Right atrium auricular region (tissue), 2 donors: Measurements from ENCODE around the gene SCAPER. TPM values are rescaled to one million over a fixed set of nuclear protein-coding genes. Genes with fewer than 3 reads are reported as not detected.

Experiments used
- DNase-seq: peaks from one replicate; pipeline ENCODE4 v3.0.0-alpha.2; 2019; ENCODE audit warnings: low spot score
- H3K27ac ChIP-seq, 2 donors: fragments of 200-600 bp; sonication (generic); 1 replicate in 1 of 2; 2 replicates in 1 of 2; pipeline ENCODE4 v1.5.1; 2016 to 2019
- H3K27me3 ChIP-seq, 2 donors: fragments of 200-600 bp; sonication (generic); one replicate each; pipeline versions ENCODE4 v1.5.1 to v1.6.0; 2017 to 2019
- H3K36me3 ChIP-seq: fragments of 200-600 bp; sonication (generic); one replicate; pipeline ENCODE4 v1.5.1; 2016
- H3K4me1 ChIP-seq, 2 donors: fragments of 200-600 bp; sonication (generic); one replicate each; pipeline versions ENCODE4 v1.5.1 to v1.6.0; 2017 to 2019
- H3K4me3 ChIP-seq, 2 donors: fragments of 200-600 bp; sonication (generic); 1 replicate in 1 of 2; 2 replicates in 1 of 2; pipeline ENCODE4 v1.5.1; 2017 to 2019; ENCODE audit warnings: mild to moderate bottlenecking in 1 of 2, moderate library complexity in 1 of 2
- H3K9me3 ChIP-seq, 2 donors: fragments of 200-600 bp; sonication (generic); one replicate each; pipeline ENCODE4 v1.5.1; 2019
- total RNA-seq, 2 donors: library from RNA; depleted of rRNA; stranded (reverse); fragments of >200 nt; gene quantifications; one replicate each; pipeline ENCODE4 v1.1.0, GENCODE V29; 2016
- TF ChIP-seq, protein P1 (sequence below), 2 donors: fragments of 200-600 bp; sonication (generic); IDR thresholded peaks; one replicate each; pipeline ENCODE4 v1.5.1; 2019; ENCODE audit warnings: antibody characterized with exemption in 2 of 2

Gene SCAPER
- total RNA-seq, 2 donors from 2014 or later: 20.5 to 52.3 TPM

DNA sequence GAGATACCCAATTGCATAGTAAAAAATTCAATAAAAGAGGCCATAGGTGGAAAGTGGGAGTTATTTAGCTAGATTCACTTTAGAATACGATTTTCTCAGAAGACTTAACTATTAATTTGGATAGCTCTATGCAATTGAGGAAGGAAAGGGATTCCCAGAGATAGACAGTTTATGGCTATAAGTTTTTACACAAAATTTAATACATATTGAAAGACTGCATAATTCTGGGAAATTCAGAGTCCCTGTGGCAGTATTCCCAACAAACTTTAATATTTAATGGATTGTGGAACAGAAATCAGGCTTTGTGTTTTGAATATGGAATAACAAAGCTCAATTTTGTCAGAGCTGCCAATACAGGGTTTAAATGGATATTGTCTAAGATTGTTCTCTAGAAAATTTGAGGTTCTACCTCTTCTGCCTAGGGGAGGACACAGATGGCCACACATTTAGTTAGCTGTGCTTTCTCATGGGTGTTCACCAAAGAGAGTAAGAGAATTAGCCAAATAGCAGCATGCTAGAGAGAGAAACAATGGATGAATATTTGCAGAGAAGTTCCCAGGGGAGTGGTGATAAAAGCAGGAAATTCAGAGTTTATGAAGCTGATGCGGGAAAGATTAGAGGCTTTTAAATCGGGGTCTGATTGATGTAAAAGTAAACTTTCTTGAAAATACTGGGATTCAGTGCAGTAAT is 560.1 kb downstream of the SCAPER start:
- Histone ChIP-seq H3K36me3 (no peaks in the 10 kb centered on the region), H3K4me3 (no peak overlapping the region), H3K27me3 (peaks cover 56 to 72% of the 10 kb centered on the region in 2 donors), H3K4me1 (peaks cover 0 to 52% of the 10 kb centered on the region in 2 donors), H3K27ac (no peak overlapping the region), H3K9me3 (no peaks in the 10 kb centered on the region)
- DNase-seq: no peak
- TF ChIP-seq, protein P1, sequence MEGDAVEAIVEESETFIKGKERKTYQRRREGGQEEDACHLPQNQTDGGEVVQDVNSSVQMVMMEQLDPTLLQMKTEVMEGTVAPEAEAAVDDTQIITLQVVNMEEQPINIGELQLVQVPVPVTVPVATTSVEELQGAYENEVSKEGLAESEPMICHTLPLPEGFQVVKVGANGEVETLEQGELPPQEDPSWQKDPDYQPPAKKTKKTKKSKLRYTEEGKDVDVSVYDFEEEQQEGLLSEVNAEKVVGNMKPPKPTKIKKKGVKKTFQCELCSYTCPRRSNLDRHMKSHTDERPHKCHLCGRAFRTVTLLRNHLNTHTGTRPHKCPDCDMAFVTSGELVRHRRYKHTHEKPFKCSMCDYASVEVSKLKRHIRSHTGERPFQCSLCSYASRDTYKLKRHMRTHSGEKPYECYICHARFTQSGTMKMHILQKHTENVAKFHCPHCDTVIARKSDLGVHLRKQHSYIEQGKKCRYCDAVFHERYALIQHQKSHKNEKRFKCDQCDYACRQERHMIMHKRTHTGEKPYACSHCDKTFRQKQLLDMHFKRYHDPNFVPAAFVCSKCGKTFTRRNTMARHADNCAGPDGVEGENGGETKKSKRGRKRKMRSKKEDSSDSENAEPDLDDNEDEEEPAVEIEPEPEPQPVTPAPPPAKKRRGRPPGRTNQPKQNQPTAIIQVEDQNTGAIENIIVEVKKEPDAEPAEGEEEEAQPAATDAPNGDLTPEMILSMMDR (IDR thresholded peaks at IDR 0.05): no peak

- H3K4me3 ChIP-seq: no peak overlapping the region
- H3K27me3 ChIP-seq: peaks cover 66 to 88% of the 10 kb centered on the region in 2 donors
- DNase-seq: no peak
- H3K9me3 ChIP-seq: no peaks in the 10 kb centered on the region
- peaks cover 0 to 59% of the 10 kb centered on the region in 2 donors for H3K4me1 ChIP-seq
- no peaks in the 10 kb centered on the region for H3K36me3 ChIP-seq
- TF ChIP-seq, protein P1 (IDR thresholded peaks at IDR 0.05): no peak
- H3K27ac ChIP-seq: no peak overlapping the region
These were observed 561.7 kb downstream of the SCAPER start for GRCh38 chr15:76343313-76343996.

DNA sequence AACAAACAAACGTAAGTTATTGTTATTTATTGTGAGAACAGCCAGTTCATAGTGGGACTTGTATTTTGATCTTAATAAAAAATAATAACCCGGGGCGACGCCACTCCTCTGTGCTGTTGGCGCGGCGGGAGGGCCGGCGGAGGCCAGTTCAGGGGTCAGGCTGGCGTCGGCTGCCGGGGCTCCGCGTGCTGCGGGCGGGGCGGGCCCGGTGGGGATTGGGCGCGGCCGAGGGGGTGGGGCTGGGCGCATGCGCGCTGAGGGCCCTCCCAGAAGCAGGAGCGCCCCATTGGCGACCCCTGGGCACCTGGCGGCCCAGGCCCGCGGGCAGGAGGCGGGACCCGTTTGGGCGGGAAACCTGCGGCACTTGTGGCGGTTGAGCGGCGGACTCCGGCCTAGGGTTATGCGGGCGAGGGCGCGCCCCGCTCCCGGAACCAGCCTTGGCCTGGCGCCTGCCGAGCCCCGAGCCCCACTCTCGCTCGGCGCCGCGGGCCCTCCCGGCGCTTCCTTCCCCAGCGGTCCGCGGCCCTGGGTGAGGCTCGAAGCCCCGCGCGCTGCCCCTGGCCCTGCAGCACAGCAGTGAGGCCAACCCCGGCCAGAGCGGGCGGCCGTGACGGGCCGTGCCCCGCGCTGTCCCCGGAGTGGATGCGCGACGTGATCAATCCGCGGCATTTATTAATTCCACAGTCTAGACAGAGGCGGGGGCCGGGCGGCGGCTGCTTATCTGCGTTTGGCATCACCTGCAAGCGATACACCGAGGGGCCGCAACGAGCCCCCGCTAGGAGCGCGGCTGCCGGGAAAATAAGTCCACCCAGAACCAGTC is 562.5 kb downstream of the SCAPER start:
- Histone ChIP-seq H3K4me1 (peaks cover 0 to 68% of the 10 kb centered on the region in 2 donors), H3K27me3 (peaks cover 67 to 97% of the 10 kb centered on the region in 2 donors), H3K4me3 (no peak overlapping the region), H3K27ac (no peak overlapping the region), H3K9me3 (no peaks in the 10 kb centered on the region), H3K36me3 (no peaks in the 10 kb centered on the region)
- TF ChIP-seq, protein P1 (IDR thresholded peaks at IDR 0.05): no peak
- DNase-seq: no peak

DNA sequence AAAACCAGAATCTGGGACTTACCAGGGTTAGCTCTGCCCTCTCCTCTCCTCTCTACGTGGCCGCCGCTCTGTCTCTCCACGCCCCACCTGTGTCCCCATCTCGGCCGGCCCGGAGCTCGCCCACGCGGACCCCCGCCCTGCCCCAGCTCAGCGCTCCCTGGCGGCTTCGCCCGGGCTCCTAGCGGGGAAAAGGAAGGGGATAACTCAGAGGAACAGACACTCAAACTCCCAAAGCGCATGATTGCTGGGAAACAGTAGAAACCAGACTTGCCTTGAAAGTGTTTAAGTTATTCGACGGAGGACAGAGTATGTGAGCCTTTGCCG is 563.1 kb downstream of the SCAPER start:
- Histone ChIP-seq H3K27ac (no peak overlapping the region), H3K27me3 (peaks cover 72 to 100% of the 10 kb centered on the region in 2 donors), H3K36me3 (no peaks in the 10 kb centered on the region), H3K4me1 (peaks cover 0 to 71% of the 10 kb centered on the region in 2 donors), H3K9me3 (no peaks in the 10 kb centered on the region), H3K4me3 (no peak overlapping the region)
- TF ChIP-seq, protein P1 (IDR thresholded peaks at IDR 0.05): no peak
- DNase-seq: no peak

- Histone ChIP-seq H3K36me3 (no peaks in the 10 kb centered on the region), H3K4me3 (peak overlapping the region in 1 of 2 donors; percentile 43), H3K27me3 (peaks cover 74 to 99% of the 10 kb centered on the region in 2 donors), H3K9me3 (no peaks in the 10 kb centered on the region), H3K4me1 (peaks cover 0 to 71% of the 10 kb centered on the region in 2 donors), H3K27ac (no peak overlapping the region)
- DNase-seq: no peak
- TF ChIP-seq, protein P1 (IDR thresholded peaks at IDR 0.05): no peak
These were observed 563.6 kb downstream of the SCAPER start for GRCh38 chr15:76341366-76342057.
